ENCODE results near the gene RBM4B.
"Not testable (repeated sequence)": the region's sequence is repeated elsewhere in the genome, so short reads cannot be mapped to it uniquely, and the experiment has no call there.

The RBM4B gene, protein sequence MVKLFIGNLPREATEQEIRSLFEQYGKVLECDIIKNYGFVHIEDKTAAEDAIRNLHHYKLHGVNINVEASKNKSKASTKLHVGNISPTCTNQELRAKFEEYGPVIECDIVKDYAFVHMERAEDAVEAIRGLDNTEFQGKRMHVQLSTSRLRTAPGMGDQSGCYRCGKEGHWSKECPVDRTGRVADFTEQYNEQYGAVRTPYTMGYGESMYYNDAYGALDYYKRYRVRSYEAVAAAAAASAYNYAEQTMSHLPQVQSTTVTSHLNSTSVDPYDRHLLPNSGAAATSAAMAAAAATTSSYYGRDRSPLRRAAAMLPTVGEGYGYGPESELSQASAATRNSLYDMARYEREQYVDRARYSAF

DNA sequence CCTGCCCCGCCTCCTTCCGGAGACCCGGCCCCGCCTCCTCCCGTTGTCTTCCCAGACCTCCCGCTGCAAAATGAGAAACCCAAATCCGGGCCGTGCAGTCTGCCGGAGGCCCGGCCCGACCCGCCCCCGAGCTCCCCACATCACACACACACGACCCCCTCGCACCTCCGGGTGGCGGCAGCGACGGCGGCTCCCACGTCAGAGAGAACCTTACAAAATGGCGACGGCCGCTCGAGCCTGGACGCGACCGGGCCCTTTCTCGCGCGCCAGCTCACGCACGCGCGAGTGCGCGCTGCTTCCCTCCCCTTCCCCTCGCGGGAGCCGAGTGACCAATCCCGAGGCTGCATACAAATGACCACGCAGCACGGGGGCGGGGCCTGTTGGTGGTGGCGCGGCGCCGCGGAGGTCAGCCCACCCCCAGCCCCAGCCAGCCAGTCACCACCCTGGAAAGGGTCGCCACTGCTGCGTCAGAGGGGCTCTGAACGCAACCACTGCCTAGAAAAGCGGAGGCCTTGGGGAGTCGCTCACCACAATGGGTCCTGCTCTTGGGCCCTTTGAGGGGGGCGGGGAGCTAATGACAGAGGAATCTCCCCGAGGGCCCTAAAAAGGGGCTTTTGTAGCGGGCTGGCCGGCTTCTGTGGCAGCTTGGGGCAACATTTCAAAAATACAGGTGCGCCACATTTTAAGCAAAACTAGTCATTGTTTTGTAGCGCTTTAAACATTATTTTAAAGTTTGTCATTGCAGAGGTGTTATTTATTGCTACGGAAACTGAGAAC, at the start of gene RBM4B:
RBM4B (minus strand) TSS at position 289 of the 777 bp plus-strand sequence. CDS start 808 bp downstream, outside the sequence.
- peak; percentile 95 for DNase-seq

DNA sequence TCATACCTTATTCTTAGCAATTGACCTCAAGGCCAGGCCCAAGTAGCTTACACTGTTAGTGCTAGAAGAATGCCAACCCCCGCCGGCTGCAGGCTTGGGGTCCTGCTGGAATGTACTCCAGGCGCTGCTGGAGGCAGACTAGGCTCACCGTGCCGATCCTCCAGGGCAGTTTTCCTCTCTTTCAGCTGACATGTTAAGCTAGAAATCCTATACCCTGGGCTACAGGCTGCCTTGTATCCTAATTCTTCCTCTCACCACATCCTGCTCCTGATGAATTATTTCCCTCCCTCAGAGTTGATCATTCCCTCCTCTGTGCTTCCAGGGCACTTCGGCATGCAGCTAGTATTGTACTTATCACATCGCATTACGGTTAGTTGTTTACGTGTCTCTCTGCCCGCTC, 48.0 kb upstream of the RBM4B start:
- DNase-seq, result no peak

DNA sequence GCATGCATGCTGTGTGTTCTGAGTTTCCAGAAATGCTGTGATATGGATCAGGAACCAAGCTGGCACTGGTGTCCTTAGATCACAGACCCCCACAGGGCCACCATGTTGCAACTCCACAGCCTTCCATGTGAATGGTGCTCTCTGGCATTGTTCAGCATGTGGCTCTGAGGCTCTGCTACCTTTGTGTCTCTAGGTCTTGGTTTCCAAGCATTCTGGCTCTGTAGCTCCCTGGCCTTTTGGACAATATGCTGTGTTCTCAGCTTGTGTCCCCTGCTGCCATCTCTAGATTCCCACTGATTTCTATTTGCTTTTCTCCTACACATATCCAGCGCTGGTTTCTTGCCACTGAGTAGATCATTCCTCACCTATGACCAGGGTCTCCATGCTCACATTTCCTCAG, 47.4 kb upstream of the RBM4B start:
- no peak for DNase-seq

DNA sequence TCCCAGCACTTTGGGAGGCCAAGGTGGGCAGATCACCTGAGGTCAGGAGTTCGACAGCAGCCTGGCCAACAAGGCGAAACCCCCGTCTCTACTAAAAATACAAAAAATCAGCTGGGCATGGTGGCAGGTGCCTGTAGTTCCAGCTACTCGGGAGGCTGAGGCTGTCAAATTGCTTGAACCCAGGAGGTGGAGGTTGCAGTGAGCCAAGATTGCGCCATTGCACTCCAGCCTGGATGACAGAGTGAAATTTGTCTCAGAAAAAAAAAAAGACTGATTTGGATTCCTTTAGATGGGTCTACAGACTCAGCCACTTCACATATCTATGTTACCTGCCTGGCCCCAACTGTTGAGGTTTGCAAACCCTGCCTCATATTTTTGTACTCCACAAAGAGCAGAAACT, 46.5 kb upstream of the RBM4B start:
- not testable (repeated sequence) for DNase-seq

DNA sequence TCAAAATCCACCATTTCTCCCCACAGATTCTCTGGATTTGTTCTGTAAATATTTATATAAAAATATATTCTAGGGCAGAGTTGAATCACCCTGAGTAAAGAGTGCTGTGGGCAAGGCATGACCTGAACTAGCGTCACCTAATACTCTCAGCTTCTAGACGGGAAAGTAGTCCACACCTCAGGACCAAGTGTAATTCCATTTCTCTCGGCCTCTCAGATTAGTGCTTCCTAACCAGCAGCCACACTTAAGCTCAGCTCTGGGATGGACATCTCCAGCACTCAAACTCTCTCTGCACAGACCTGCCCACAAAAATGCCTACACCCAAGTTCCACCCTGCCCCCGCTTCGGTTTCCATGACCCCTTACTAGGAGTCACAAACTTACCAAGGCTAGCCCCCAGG, 46.0 kb upstream of the RBM4B start:
- no peak for DNase-seq

DNA sequence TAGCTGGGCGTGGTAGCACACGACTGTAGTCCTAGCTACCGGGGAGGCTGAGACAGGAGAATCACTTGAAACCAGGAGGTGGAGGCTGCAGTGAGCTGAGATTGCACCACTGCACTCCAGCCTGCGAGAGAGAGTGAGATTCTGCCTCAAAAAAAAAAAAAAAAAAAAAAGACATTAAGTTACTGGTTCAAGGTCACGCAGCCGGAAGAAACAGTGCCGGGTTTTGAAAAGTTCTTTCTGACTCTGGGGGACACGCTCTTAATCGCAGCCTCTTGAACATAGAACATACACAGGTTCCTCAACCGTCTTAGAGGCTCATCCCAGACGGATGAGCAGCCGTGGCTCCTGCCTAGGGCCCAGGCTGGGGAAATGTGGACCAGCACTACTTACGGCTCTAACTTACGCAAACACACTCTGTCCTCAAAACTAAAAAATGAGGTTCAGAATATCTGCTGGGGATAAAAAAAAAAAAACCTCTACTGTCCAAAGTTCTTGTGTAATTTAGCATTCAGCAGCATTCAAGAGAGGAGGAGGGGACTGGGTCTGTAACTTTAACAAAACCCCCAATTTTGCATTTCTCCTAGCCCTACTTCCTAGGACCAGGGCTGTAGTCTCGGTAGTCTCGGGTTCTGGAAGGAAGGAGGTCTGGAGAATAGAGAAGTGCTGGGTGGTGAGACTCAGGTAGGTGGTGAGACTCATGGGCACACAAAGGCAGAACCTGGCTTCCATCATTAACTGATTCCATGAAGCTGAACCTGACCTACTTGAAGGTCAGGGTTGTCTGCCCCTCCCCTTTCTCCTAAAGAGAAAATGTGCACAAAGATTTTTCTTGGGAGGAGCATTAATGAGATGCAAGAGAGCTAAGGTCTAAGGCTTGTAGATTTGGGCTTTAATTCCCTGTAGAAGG, 45.3 kb upstream of the RBM4B start:
- DNase-seq, result no peak

DNA sequence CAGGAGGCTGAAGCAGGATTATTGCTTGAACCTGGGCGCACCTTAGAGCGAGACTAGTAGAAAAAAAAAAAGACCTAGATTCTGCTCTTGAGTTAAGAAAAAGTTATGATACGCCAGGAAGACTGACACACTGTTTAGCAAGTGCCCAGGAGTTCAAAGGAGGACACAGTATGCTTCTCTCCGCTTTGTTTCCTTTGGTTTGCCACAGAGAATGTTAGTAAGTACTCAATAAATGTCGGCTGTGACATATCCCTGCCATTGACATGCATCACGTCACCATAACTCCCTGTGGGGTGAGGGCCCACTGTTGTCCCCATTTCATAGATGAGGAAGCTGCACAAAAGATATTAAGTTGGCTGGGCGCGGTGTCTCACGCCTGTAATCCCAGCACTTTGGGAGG, 44.3 kb upstream of the RBM4B start:
- DNase-seq, result no peak

DNA sequence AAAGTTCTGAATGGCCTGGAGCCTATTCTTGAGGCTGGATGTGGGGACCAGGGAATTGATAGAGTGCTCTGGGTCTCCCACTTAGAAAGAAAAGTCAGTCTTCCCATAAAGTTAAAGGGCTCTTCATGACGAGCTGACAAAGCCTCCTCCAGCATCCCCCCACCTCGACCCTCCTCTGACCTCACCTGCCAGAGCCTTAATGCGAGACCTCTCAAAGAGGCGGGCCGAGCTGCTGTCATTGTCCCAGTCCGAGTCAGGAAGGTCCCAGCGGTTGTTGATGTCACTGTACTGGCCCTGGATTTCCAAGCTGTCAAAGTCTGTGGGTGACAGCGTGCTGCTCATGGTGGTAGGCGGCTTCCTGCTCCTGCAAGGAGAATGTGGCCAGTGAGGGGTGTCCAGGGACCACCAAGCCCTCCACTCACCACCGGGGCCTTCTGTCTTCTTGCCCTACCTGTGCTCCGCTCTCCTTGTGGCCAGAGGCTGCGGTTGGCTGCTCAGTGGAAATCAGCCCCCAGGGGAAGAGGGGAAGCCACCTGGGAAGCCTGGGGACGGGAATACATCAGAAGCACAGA, 43.3 kb upstream of the RBM4B start:
- no peak for DNase-seq

DNA sequence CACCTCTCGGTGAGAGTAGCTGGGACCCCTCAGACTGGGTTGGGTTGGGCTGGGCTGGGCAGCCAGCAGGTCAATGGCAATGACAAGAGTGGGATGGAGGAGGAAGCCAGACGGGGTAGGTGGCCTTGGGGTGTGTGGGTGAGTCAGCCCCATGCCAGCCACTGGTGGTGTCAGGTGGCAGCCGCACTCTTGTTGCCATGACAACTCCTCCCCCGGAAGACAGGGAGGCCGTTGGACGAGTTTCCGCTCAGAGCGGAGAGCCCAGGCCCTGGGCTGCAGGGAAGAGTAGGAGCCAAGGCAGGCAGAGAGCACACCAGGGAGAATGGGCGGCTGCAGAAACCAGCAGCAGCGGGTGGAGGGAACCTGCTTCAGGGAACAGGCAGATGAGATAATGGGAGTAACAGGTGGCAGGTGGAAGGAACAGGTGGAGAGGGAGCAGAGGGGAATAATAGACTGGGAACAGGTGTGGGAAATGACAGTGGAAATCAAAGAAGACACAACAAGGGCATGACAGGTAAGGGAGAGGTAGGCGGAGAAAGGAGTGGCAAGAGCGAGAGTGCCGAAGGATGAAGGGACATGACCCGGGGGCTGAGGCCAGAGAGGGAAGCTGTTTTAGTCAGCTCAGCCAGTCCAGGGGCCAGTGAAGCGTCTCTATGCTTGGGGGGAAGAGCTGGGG, 42.7 kb upstream of the RBM4B start:
- DNase-seq, result no peak

DNA sequence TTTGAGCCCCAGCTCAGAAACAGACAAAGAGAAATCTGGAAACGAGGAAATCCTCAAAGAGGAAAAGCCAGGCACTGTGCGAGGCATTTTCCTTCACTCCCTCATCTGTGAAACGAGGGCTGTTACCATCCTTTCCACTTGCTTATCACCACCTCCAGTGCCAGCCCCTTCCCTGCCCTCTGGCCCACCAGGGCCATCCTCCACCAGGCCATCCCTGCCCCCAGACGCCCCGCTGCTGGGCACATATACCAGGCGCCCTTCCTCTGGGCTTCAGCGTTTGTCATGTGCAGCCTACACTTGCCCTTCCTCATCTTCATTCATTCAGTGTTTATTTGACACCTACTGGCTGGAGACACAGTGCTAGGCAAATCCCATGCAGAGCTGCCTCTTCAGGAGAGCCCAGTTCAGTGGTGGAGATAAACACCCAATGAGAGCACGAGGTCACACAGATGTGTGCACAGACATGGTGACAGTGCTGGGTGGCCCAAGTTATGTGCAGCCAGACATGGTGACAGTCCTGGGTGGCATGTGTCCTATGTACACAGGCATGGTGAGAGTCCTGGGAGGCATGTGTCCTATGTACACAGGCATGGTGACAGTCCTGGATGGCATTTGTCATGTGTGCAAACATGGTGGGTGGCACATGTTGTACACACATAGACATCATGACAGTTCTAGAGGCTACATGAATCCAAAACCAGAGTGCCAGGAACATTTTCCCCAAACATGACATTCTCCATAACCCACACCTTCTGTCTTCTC, 41.6 kb upstream of the RBM4B start:
- no peak for DNase-seq

DNA sequence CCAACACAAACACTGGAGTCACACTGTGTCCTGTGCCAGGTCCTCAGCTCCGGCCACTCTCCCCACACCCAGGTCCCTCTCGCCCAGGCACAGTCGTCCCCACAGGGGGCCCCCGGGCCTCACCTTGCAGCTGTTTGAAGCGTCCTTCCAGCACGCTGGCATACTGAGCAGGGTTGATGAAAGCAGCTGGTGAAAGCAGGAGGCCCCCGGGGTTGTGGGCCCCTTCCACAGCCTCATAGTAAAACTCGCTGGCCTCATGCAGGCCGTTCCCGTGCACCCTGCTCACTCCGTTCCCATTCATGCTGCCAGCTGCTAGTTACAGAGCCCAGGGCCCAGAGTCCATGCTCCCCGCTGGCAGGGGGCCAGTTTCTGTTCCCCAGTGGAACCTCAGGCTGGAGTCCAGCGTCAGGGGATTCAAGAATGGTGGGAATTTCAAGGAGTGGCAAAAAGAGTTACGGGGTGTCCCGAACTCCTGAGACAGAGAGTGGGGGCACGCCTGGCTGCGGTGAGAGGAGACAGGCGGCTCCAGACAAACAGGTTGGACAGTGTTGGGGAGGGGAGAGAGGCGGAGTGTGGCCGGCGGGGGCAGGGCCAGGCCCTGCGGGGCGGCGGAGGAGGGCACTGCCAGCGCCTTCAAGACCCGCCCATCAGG, 40.8 kb upstream of the RBM4B start:
- DNase-seq, result no peak

DNA sequence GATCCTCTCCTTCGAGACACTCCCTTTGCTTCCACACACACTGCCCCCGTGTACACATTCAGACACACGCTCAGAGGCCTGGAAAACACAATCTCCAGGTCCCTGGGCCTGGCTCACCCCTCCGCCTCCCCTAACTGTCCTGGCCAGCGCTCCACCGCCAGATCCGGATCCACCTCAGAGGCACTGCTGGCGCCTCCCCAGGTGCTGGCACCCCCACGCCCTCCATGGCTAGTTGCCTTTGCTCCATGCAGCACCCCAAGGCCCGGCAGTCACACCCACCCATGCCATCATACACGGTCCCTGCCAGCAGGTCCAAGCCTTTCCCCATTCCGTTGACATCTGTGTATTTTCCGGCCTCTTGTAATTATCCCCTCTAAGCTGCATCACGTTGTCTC, 40.2 kb upstream of the RBM4B start:
- no peak for DNase-seq

DNA sequence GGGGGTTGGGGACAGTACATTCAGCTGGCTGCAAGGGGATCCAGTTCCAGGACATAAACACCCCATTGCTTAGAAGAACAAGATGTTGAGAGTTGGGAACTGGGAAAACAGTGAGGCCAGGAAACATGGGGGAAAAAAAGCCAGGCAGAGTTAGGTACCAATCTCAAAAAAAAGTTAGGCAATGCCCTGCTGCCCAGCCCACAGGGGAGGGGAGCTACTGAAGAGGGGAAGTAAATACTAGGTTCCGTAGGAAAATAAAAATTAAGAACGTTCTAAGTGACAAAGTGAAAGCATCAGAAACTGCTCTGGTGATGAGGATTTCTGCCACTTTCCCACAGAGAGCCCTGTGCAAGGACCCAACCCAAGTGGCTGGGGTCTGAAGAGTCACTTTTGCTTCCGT, 39.3 kb upstream of the RBM4B start:
- DNase-seq, result no peak

DNA sequence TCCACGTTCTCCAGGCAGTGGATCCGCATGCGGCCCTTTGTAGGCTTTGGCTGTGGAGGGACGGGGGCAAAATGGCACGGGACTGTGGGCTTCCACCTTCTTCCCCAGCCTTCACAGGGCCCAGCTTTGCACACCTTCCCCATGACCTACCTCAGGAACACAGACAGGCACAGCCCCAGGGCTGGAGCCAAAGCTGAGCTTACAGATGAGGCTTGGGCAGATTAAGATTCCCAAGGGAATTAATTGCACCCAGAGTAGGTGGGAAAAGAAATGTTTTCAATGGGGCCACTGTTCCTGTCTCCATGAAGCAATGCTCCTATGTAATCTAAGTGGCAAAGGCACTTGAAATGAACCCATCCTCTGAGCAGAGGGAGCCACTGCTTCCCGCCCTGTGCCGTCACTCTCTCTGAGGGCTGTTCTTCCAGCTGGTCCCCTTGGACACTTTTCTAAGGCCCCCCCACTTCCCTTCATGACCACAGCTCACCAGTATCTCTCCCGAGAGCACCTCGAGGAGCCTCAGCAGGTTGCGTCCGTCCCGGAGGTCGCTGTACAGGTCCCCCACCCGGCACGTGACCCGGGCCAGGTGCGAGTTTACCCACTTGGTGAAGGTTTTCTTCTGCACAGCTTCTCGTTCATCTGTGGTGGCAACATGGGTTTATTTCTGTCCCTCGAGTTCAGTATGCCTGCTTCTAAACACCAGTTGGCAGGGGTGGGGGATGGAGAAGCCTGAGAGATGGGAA, 37.8 kb upstream of the RBM4B start:
- DNase-seq, result no peak

DNA sequence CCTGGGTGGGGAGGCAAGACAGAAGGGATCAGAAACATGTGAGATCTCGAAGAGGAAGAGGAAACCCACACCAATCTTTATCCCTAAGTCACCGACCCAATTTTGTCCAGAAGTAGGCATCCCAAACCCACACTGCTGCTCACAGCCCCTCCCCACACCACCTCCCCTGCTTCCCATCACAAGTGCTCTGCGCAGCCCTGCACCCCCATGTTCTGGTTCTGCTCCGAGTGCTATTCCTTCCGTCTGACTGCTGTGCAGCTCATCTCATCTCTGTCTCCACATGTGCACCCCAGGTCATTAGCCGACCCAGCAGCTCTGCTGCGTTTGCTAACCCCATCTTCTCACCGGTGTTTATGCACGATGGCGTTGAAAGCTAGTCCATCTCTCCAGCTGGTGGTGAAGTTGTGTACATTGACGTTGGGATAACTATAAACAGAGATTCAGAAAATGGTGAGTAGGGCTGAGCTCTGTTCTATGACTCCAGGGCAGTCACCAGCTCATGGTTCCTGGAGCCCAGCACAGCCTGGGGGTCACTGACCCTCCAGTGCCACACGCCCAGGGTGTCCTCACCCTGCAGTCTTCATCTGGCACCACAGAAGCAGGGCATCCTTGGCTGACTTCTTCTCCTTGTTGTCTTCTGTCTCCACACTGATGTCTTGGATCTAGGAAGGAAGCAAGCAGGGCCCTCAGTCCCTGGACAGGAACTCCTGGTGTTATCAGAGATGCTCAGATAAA, 36.2 kb upstream of the RBM4B start:
- DNase-seq, result no peak

DNA sequence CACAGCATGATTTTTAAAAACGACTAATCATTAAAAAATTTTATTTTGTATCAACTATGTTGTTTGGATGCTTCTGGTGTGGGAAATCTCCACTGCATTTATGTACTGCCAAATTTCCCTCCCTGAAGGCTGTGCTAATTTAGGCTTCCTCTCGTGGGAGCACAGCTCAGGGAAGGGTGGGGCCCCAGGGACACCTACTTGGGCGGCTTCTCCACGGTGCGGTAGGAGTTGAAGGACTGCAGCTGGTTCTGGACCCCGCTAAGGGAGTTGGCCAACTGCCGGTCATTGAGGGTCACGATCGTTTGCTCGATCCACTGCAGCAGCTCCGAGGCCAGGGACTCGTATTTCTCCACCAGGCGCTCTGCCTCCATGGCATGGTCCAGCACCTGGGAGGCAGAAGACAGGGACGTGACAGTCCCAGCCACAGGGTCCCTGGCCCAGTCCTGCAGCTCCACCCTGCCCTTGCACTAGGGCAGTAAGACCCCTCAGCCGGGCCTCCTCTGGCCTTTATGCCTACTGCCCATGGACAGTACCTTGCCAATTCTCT, 32.8 kb upstream of the RBM4B start:
- no peak for DNase-seq

DNA sequence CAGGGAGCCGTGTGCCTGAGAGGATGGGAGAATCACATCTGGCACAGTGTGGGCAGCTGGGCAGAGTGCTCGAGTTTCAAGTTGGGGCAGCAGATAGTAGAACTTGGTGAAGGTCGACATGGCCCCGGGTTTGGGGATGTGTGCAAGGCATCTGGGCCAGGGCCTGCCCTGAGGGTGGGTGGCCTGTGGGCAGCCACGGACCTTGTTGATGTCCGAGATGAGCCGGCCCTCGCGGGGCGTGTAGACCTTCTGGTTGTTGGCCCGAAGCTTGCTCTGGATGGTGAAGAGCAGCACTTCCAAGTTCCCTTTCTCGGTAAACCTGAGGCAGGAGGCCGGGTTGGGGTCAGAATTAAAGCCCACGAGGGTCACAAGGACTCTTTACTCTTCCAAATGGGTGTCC, 31.0 kb upstream of the RBM4B start:
- no peak for DNase-seq

DNA sequence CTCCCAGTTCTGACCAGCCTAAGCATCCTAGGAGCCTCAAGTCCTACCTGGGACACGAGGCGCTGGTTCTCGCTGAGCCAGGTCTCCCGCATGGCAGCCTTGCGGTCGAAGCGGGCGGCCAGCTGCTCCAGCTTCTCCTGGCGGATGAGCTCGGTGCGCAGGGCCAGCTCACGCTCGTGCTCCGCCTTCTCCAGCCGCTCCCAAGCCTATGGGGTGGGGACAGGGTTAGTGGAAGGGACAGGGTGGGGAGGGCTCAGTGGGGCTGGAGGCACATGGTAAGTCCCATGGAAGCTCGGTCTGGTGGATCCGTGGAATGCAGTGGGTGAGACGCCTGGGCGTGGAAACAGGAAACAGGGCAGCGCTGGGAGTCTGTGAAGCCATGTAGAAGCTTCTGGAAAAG, 30.4 kb upstream of the RBM4B start:
- DNase-seq, result no peak

DNA sequence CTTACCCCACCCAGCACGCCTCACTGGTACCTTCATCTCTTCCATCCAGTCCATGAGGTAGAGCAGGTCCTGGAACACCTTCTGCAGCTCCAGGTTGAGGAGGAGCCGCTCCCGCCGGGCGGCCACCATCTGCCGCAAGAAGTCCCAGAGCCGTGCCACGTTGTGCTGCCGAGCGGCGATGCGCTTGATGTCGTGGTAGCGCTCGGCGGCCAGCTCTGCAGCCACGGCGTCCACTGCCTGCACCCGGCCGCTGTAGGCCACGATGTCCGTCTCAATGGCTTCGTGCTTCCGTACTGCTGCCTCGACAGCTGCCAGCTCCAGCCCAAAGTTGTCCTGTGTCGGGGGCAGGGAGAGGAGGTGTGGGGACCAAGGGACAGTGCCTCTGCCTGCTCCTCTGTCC, 29.8 kb upstream of the RBM4B start:
- no peak for DNase-seq
